Endothelial cell of umbilical vein (primary cell): ENCODE measurements around the gene NIPBL. TPM values are rescaled to one million over a fixed set of nuclear protein-coding genes. Genes with fewer than 3 reads are reported as not detected.

Source experiments
- BruUV-seq: library from RNA; stranded (reverse); fragments of 400-500 nt; replicated peaks from 2 replicates; lab custom pipeline; 2021; lab: Mats Ljungman, UMichigan
- CTCF ChIA-PET: fragments of 300-600, 350-600 bp; sonication (Branson Sonifier 250); formaldehyde crosslinking; loops from one replicate; lab custom pipeline; 2021; ENCODE audit warnings: antibody characterized with exemption, inconsistent platforms; lab: Charles Lee
- POLR2A ChIA-PET: fragments of 300-600, 350-600 bp; sonication (Branson Sonifier 250); formaldehyde crosslinking; loops from one replicate; lab custom pipeline; 2021; ENCODE audit warnings: antibody characterized with exemption, inconsistent platforms; lab: Charles Lee
- DNase-seq: peaks from one replicate; pipeline ENCODE4 v3.0.0-alpha.2; 2011; ENCODE audit warnings: low read depth, low spot score
- FAIRE-seq: peaks from 2 replicates; lab custom pipeline; 2011; peaks lifted over from hg19 to GRCh38; lab: Jason Lieb, UNC
- H2AFZ ChIP-seq: 2 replicates; pipeline ENCODE4 v1.6.0; 2012; ENCODE audit warnings: low read depth, low read length, control low read depth, inconsistent platforms
- H3K27ac ChIP-seq: 2 replicates; pipeline ENCODE4 v1.5.1; 2011; ENCODE audit warnings: low read depth, mild to moderate bottlenecking, control low read depth, low read length, moderate library complexity; ENCODE audit not compliant: insufficient read depth
- H3K27me3 ChIP-seq, 2 experiments: 2 replicates each; pipeline versions ENCODE4 v1.6.0 to v1.6.1; 2011; ENCODE audit warnings: low read length in 2 of 2, mixed read lengths in 1 of 2; ENCODE audit not compliant: control insufficient read depth in 2 of 2, insufficient read depth in 2 of 2
- H3K36me3 ChIP-seq, 2 experiments: 2 replicates in 1 of 2; 3 replicates in 1 of 2; pipeline ENCODE4 v1.5.1; 2011; ENCODE audit warnings: low read length in 2 of 2, mild to moderate bottlenecking in 1 of 2, moderate library complexity in 1 of 2; ENCODE audit not compliant: control insufficient read depth in 2 of 2, insufficient read depth in 2 of 2; ENCODE audit errors: extremely low read depth in 1 of 2
- H3K4me1 ChIP-seq: 3 replicates; pipeline ENCODE4 v1.5.1; 2011; ENCODE audit warnings: mild to moderate bottlenecking, low read length; ENCODE audit not compliant: control insufficient read depth, insufficient read depth; ENCODE audit errors: extremely low read depth
- H3K4me2 ChIP-seq: 2 replicates; pipeline ENCODE4 v1.6.1; 2011; ENCODE audit warnings: low read length, control low read depth, mixed read lengths; ENCODE audit not compliant: insufficient read depth
- H3K4me3 ChIP-seq, 3 experiments: fragments of 200-600 bp in 1 of 3; sonication (generic), shearing (Covaris generic) in 1 of 3; replicated peaks in 1 of 3; 2 replicates each; pipeline ENCODE4 v1.5.1; 2011 to 2016; ENCODE audit warnings: control low read depth in 3 of 3, low read length in 3 of 3, mild to moderate bottlenecking in 2 of 3, inconsistent platforms in 1 of 3, low read depth in 1 of 3, moderate library complexity in 1 of 3; ENCODE audit not compliant: insufficient read depth in 1 of 3
- H3K79me2 ChIP-seq: 2 replicates; pipeline ENCODE4 v1.6.0; 2012; ENCODE audit warnings: low read length, inconsistent platforms; ENCODE audit not compliant: control insufficient read depth, insufficient read depth
- H3K9ac ChIP-seq: replicated peaks from 2 replicates; pipeline ENCODE3; 2011; ENCODE audit warnings: low read length, control low read depth; ENCODE audit not compliant: insufficient read depth; ENCODE audit errors: extremely low read depth
- H3K9me1 ChIP-seq: replicated peaks from 3 replicates; pipeline ENCODE4 v1.6.0; 2011; ENCODE audit warnings: mild to moderate bottlenecking, low read length; ENCODE audit not compliant: control insufficient read depth, insufficient read depth; ENCODE audit errors: extremely low read depth
- H3K9me3 ChIP-seq: replicated peaks from 2 replicates; pipeline ENCODE4 v1.5.1; 2012; ENCODE audit warnings: low read length, inconsistent platforms; ENCODE audit not compliant: control insufficient read depth, insufficient read depth
- H4K20me1 ChIP-seq: replicated peaks from 2 replicates; pipeline ENCODE3; 2011; ENCODE audit warnings: mild to moderate bottlenecking, low read length; ENCODE audit not compliant: control insufficient read depth, insufficient read depth; ENCODE audit errors: extremely low read depth
- CTCF ChIP-seq, 2 donors: IDR thresholded peaks; 1 replicate in 1 of 2; 2 replicates in 1 of 2; pipeline ENCODE4 v1.5.1; 2011; ENCODE audit warnings: low read length in 2 of 2, mild to moderate bottlenecking in 2 of 2, moderate library complexity in 2 of 2, control low read depth in 1 of 2, inconsistent platforms in 1 of 2, low read depth in 1 of 2; ENCODE audit not compliant: insufficient read depth in 1 of 2; ENCODE audit errors: extremely low read depth in 1 of 2
- EZH2 ChIP-seq: IDR thresholded peaks from 2 replicates; pipeline ENCODE4 v1.6.1; 2012; ENCODE audit warnings: borderline replicate concordance, low read depth, mild to moderate bottlenecking, moderate library complexity, low read length, inconsistent platforms; ENCODE audit not compliant: severe bottlenecking
- FOS ChIP-seq: IDR thresholded peaks from 2 replicates; pipeline ENCODE4 v1.6.1; 2011; ENCODE audit warnings: mild to moderate bottlenecking, low read length, moderate library complexity, borderline replicate concordance; ENCODE audit not compliant: insufficient read depth
- GATA2 ChIP-seq: IDR thresholded peaks from 2 replicates; pipeline ENCODE4 v1.7.0; 2011; ENCODE audit warnings: low read depth, mild to moderate bottlenecking, moderate library complexity, mixed read lengths, low read length; ENCODE audit not compliant: insufficient read length, insufficient read depth
- MYC ChIP-seq: IDR thresholded peaks from one replicate; pipeline ENCODE4 v1.6.1; 2011; ENCODE audit warnings: mild to moderate bottlenecking, low read depth, low read length
- POLR2A ChIP-seq: IDR thresholded peaks from 2 replicates; pipeline ENCODE4 v1.6.1; 2012; ENCODE audit warnings: low read depth, mild to moderate bottlenecking, control low read depth, low read length
- dilution Hi-C: fragments of 300-500 bp; cut with MboI; formaldehyde crosslinking; loops from one replicate; pipeline ENCODE4 v1.15.0; 2019; ENCODE audit warnings: low sequenced_read_pairs; ENCODE audit not compliant: extremely low pct_ligation_motif_present
- intact Hi-C: fragments of 100-400 bp; cut with micrococcal nuclease; formaldehyde crosslinking; loops from one replicate; pipeline ENCODE4 v1.10.0; 2022
- polyA plus RNA-seq, 4 experiments: library from polyadenylated mRNA; depleted of rRNA in 3 of 4; stranded (reverse) in 3 of 4; unstranded in 1 of 4; fragments of >200 nt; gene quantifications; 2 replicates each; pipeline versions ENCODE4 v1.2.1 to v1.2.3, GENCODE V29; 2011 to 2012; ENCODE audit warnings: missing spikeins in 1 of 4
- total RNA-seq: library from RNA; stranded (reverse); gene quantifications from 2 replicates; pipeline ENCODE4 v1.2.3, GENCODE V29; 2021
- TF ChIP-seq, protein P1 (sequence below): IDR thresholded peaks from 2 replicates; pipeline ENCODE4 v1.6.1; 2011; ENCODE audit not compliant: insufficient read depth, insufficient read length

NIPBL gene
- total and polyA plus RNA-seq, 2 donors (not counting 3 experiments of a cell fraction or from before 2014, with no cell fraction given) = 15.5 to 50.7 TPM

GRCh38 chr5:36896476-36896875 lies 19.9 kb downstream of the NIPBL start:
- TF ChIP-seq EZH2 (no peak), CTCF (IDR thresholded peaks at IDR 0.05; ENCODE audit: extremely low read depth in 1 of 2, insufficient read depth in 1 of 2, low read depth in 1 of 2, low read length in 2 of 2) (no peak), POLR2A (no peak), GATA2 (no peak), MYC (no peak)
- TF ChIP-seq, protein P1, sequence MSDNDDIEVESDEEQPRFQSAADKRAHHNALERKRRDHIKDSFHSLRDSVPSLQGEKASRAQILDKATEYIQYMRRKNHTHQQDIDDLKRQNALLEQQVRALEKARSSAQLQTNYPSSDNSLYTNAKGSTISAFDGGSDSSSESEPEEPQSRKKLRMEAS = no peak
- DNase-seq = no peak
- H3K4me2 ChIP-seq = no peak overlapping the region
- no TSS peak for BruUV-seq
- H3K9ac ChIP-seq = no peak overlapping the region
- intact Hi-C loops = no loop called here
- H3K79me2 ChIP-seq = peaks cover 93% of the 10 kb centered on the region
- H3K9me3 ChIP-seq = no peaks in the 10 kb centered on the region
- no peaks in the 10 kb centered on the region for H3K36me3 ChIP-seq
- H3K27me3 ChIP-seq = no peaks in the 10 kb centered on the region
- POLR2A ChIA-PET = no interaction called here
- H3K4me3 ChIP-seq = no peak overlapping the region
- H2AFZ ChIP-seq = no peak overlapping the region
- dilution Hi-C loops = no loop called here
- H3K4me1 ChIP-seq = peaks cover 5% of the 10 kb centered on the region
- H3K9me1 ChIP-seq = no peaks in the 10 kb centered on the region
- FAIRE-seq = no peak
- CTCF ChIA-PET = no interaction called here
- no peak overlapping the region for H3K27ac ChIP-seq
- H4K20me1 ChIP-seq = peaks cover 24% of the 10 kb centered on the region

GRCh38 chr5:36897616-36898015 lies 21.0 kb downstream of the NIPBL start:
- Histone ChIP-seq H3K4me3 (no peak overlapping the region), H3K4me1 (peaks cover 5% of the 10 kb centered on the region), H3K27ac (no peak overlapping the region), H3K36me3 (no peaks in the 10 kb centered on the region), H3K9me3 (no peaks in the 10 kb centered on the region), H4K20me1 (peaks cover 24% of the 10 kb centered on the region), H3K79me2 (peaks cover 96% of the 10 kb centered on the region), H3K4me2 (no peak overlapping the region), H2AFZ (no peak overlapping the region), H3K27me3 (no peaks in the 10 kb centered on the region), H3K9me1 (no peaks in the 10 kb centered on the region), H3K9ac (no peak overlapping the region)
- ChIA-PET POLR2A (no interaction called here), CTCF (interaction anchor here (1.2 kb wide), 1 partner anchor 20 kb away, joined by 3 read pairs; no protein-coding TSS in a partner anchor)
- FAIRE-seq = no peak
- dilution Hi-C loops = no loop called here
- TF ChIP-seq MYC (no peak), FOS (peak; percentile 41)
- intact Hi-C loops = no loop called here
- DNase-seq = peak; percentile 52
- BruUV-seq = no TSS peak
